Thyroid gland (tissue), 4 donors: ENCODE data around the gene KIRREL3. TPM values are rescaled to one million over a fixed set of nuclear protein-coding genes. Genes with fewer than 3 reads are reported as not detected.

Experiments used
- DNase-seq, 2 donors: peaks; one replicate each; pipeline ENCODE4 v3.0.0-alpha.2; 2019
- H3K27ac ChIP-seq, 3 donors: fragments of 200-600 bp; sonication (generic); 1 replicate in 2 of 3; 2 replicates in 1 of 3; pipeline ENCODE4 v1.5.1; 2016 to 2019; ENCODE audit warnings: mild to moderate bottlenecking in 1 of 3, moderate library complexity in 1 of 3
- H3K27me3 ChIP-seq: fragments of 200-600 bp; sonication (generic); one replicate; pipeline ENCODE4 v1.5.1; 2019
- H3K36me3 ChIP-seq, 2 donors: fragments of 200-600 bp; sonication (generic); one replicate each; pipeline ENCODE4 v1.5.1; 2016 to 2019
- H3K4me1 ChIP-seq, 2 donors: fragments of 200-600 bp; sonication (generic); one replicate each; pipeline ENCODE4 v1.5.1; 2017 to 2019
- H3K4me3 ChIP-seq, 3 donors: fragments of 200-600 bp; sonication (generic); replicated peaks in 1 of 3; 1 replicate in 2 of 3; 2 replicates in 1 of 3; pipeline ENCODE4 v1.5.1; 2016; ENCODE audit warnings: mild to moderate bottlenecking in 1 of 3
- H3K9me3 ChIP-seq: fragments of 200-600 bp; sonication (generic); one replicate; pipeline ENCODE4 v1.5.1; 2017
- CTCF ChIP-seq, 6 experiments: fragments of 200-600 bp in 3 of 6; fragments of 450-650 bp in 3 of 6; sonication (generic) in 3 of 6; IDR thresholded peaks; one replicate each; pipeline ENCODE4 v1.5.1; 2016 to 2019; ENCODE audit warnings: antibody characterized with exemption in 6 of 6, mild to moderate bottlenecking in 2 of 6, inconsistent platforms in 1 of 6, moderate library complexity in 1 of 6
- POLR2A ChIP-seq, 2 donors: fragments of 450-650 bp; IDR thresholded peaks; one replicate each; pipeline ENCODE4 v1.6.1; 2017; ENCODE audit warnings: antibody characterized with exemption in 2 of 2, mild to moderate bottlenecking in 2 of 2, moderate library complexity in 1 of 2
- WGBS, 2 donors: methylation state at CpG; one replicate each; pipeline ENCODE4 v1.1.5; 2017; 5-methylcytosine and 5-hydroxymethylcytosine counted together
- intact Hi-C: fragments of 100-400 bp; cut with DNase I; formaldehyde crosslinking; loops from one replicate; pipeline ENCODE4 v1.15.1; 2023
- total RNA-seq, 4 donors: library from RNA; depleted of rRNA; stranded (reverse); fragments of >200 nt; gene quantifications; one replicate each; pipeline ENCODE4 v1.2.3, GENCODE V29; 2016

The KIRREL3 gene
- total RNA-seq, 4 donors from 2014 or later: 0.78 TPM; not detected in 3

- intact Hi-C loops: no loop called here
- H3K9me3 ChIP-seq: no peaks in the 10 kb centered on the region
- H3K36me3 ChIP-seq: no peaks in the 10 kb centered on the region
- no peaks in the 10 kb centered on the region for H3K4me1 ChIP-seq
- H3K4me3 ChIP-seq: no peak overlapping the region
- H3K27ac ChIP-seq: no peak overlapping the region
- H3K27me3 ChIP-seq: no peaks in the 10 kb centered on the region
- TF ChIP-seq CTCF (IDR thresholded peaks at IDR 0.05): no peak
- no peak for TF ChIP-seq POLR2A (IDR thresholded peaks at IDR 0.05)
- 80 to 91% methylated on average over 2 of the region's 2 CpGs for WGBS, 2 donors
- no peak for DNase-seq
These were observed 244.1 kb downstream of the KIRREL3 start for GRCh38 chr11:126756421-126756820.

DNA sequence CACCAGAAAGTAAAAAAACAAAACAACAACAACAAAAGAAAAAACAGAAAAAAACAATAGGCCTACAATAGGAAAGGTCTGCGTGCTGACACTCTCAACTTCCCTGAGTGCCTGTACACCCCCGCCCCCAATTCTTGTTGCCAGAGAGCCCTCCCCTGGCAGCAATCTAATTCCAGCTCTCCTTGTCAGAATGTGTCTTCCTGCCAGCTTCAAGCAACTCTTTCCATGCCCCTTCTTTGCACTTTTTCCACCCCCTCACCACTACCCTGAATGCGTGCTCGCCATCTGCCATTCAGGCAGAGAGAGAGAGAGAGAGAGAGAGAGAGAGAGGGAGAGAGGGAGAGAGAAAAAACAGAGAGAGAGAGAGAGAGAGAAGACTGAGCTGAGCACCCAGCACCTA is 245.0 kb downstream of the KIRREL3 start:
- 73 to 75% methylated on average over 4 of the region's 4 CpGs for WGBS, 2 donors
- H3K27ac ChIP-seq: no peak overlapping the region
- no peak overlapping the region for H3K4me3 ChIP-seq
- intact Hi-C loops: no loop called here
- no peaks in the 10 kb centered on the region for H3K36me3 ChIP-seq
- TF ChIP-seq POLR2A (IDR thresholded peaks at IDR 0.05) (no peak), CTCF (IDR thresholded peaks at IDR 0.05) (no peak)
- DNase-seq: no peak
- no peaks in the 10 kb centered on the region for H3K27me3 ChIP-seq
- no peaks in the 10 kb centered on the region for H3K4me1 ChIP-seq
- H3K9me3 ChIP-seq: no peaks in the 10 kb centered on the region

- DNase-seq: no peak
- TF ChIP-seq CTCF (IDR thresholded peaks at IDR 0.05) (no peak), POLR2A (IDR thresholded peaks at IDR 0.05) (no peak)
- Histone ChIP-seq H3K4me3 (no peak overlapping the region), H3K36me3 (no peaks in the 10 kb centered on the region), H3K9me3 (no peaks in the 10 kb centered on the region), H3K27ac (no peak overlapping the region), H3K27me3 (no peaks in the 10 kb centered on the region), H3K4me1 (no peaks in the 10 kb centered on the region)
- intact Hi-C loops: no loop called here
- 75 to 81% methylated on average over 7 of the region's 7 CpGs for WGBS, 2 donors
These were observed 245.8 kb downstream of the KIRREL3 start for GRCh38 chr11:126754591-126755426.

DNA sequence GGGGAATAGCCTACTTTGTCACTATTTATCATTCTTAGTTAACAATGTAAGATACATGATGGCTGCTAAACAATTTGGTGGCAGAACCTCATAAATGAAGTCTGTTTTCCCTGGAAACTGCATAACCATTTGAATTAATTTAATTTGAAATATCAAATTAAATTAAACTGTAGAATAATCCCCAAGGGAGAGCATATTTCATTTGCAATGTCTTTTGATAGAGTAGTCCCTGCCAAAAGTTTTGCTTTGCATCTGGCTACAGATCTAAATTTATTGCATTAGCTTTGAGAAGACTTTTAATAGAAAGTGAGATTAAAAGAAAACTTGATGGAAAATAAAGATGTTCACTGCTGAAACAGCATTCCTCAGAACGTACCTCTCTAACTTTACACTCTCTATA is 246.6 kb downstream of the KIRREL3 start:
- H3K4me1 ChIP-seq: no peaks in the 10 kb centered on the region
- WGBS, 2 donors: 65 to 70% methylated on average over 1 of the region's 1 CpG
- no peaks in the 10 kb centered on the region for H3K36me3 ChIP-seq
- no peaks in the 10 kb centered on the region for H3K27me3 ChIP-seq
- intact Hi-C loops: no loop called here
- H3K9me3 ChIP-seq: no peaks in the 10 kb centered on the region
- H3K4me3 ChIP-seq: no peak overlapping the region
- H3K27ac ChIP-seq: no peak overlapping the region
- TF ChIP-seq CTCF (IDR thresholded peaks at IDR 0.05) (no peak), POLR2A (IDR thresholded peaks at IDR 0.05) (no peak)
- DNase-seq: no peak

DNA sequence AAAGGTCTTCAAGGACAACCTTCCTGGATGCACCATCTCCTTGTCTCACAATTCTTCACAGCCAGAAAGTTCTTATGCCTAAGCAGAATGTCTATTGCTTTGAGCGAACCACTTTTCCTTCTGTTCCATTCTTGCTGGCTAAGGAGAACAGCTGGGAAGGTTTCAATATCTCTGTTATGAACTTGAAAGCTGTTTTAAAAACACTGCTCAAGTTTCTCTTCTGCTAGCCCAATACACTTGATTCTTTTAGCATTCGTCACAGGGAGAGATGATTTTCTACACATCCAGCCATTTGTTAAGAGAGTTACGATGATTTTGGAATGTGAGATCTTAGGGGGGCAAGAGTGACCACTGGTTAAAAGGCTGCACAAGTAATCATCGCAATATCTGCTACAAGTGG is 249.3 kb downstream of the KIRREL3 start:
- intact Hi-C loops: no loop called here
- no peaks in the 10 kb centered on the region for H3K9me3 ChIP-seq
- no peaks in the 10 kb centered on the region for H3K27me3 ChIP-seq
- 79 to 87% methylated on average over 4 of the region's 4 CpGs for WGBS, 2 donors
- no peak overlapping the region for H3K27ac ChIP-seq
- H3K4me3 ChIP-seq: no peak overlapping the region
- DNase-seq: no peak
- no peaks in the 10 kb centered on the region for H3K4me1 ChIP-seq
- TF ChIP-seq POLR2A (IDR thresholded peaks at IDR 0.05) (no peak), CTCF (IDR thresholded peaks at IDR 0.05) (no peak)
- no peaks in the 10 kb centered on the region for H3K36me3 ChIP-seq
